Common myeloid progenitor, CD34-positive (primary cell): ENCODE data around the gene OR9Q2.
"Not testable (repeated sequence)": the region's sequence is repeated elsewhere in the genome, so short reads cannot be mapped to it uniquely, and the experiment has no call there.

ENCODE experiments used
- CTCF ChIA-PET: fragments of 350-600 bp; sonication (Branson Sonifier 250); formaldehyde crosslinking; loops from one replicate; lab custom pipeline; 2021; ENCODE audit warnings: antibody characterized with exemption; lab: Charles Lee
- POLR2A ChIA-PET: fragments of 350-600 bp; sonication (Branson Sonifier 250); formaldehyde crosslinking; loops from one replicate; lab custom pipeline; 2021; ENCODE audit warnings: antibody characterized with exemption; lab: Charles Lee
- DNase-seq, 3 donors: peaks; one replicate each; pipeline versions ENCODE4 v3.0.0 to v3.0.0-alpha.2; 2013
- H3K27ac ChIP-seq, 2 experiments: 1 replicate in 1 of 2; 2 replicates in 1 of 2; pipeline ENCODE4 v1.7.0; 2013; ENCODE audit warnings: inconsistent platforms in 2 of 2, low read length in 2 of 2, mild to moderate bottlenecking in 2 of 2, low read depth in 1 of 2, moderate library complexity in 1 of 2; ENCODE audit not compliant: severe bottlenecking in 2 of 2, insufficient read depth in 1 of 2, poor library complexity in 1 of 2
- H3K27me3 ChIP-seq, 5 experiments: replicated peaks in 2 of 5; 1 replicate in 3 of 5; 2 replicates in 2 of 5; pipeline versions ENCODE4 v1.6.1 to v1.7.0; 2013; ENCODE audit warnings: low read length in 4 of 5, mild to moderate bottlenecking in 2 of 5, moderate library complexity in 2 of 5, inconsistent platforms in 1 of 5; ENCODE audit not compliant: insufficient read depth in 5 of 5, control insufficient read depth in 4 of 5
- H3K36me3 ChIP-seq, 4 experiments: 1 replicate in 2 of 4; 2 replicates in 2 of 4; pipeline versions ENCODE4 v1.6.1 to v1.7.0; 2013; ENCODE audit warnings: low read length in 3 of 4, control low read depth in 1 of 4, mild to moderate bottlenecking in 1 of 4; ENCODE audit not compliant: control insufficient read depth in 4 of 4, insufficient read depth in 4 of 4
- H3K4me1 ChIP-seq, 4 experiments: 1 replicate in 3 of 4; 2 replicates in 1 of 4; pipeline versions ENCODE4 v1.6.1 to v1.7.1; 2013; ENCODE audit warnings: low read length in 3 of 4, mild to moderate bottlenecking in 3 of 4, control low read depth in 1 of 4, inconsistent platforms in 1 of 4, moderate library complexity in 1 of 4; ENCODE audit not compliant: control insufficient read depth in 4 of 4, insufficient read depth in 4 of 4; ENCODE audit errors: control extremely low read depth in 1 of 4
- H3K4me3 ChIP-seq, 7 experiments: 1 replicate in 4 of 7; 2 replicates in 3 of 7; pipeline versions ENCODE4 v1.5.1 to v1.7.0; 2013; ENCODE audit warnings: mild to moderate bottlenecking in 7 of 7, low read length in 6 of 7, moderate library complexity in 6 of 7, inconsistent platforms in 2 of 7, low read depth in 2 of 7, control low read depth in 1 of 7; ENCODE audit not compliant: insufficient read depth in 4 of 7, control insufficient read depth in 1 of 7; ENCODE audit errors: extremely low read depth in 1 of 7
- H3K9me3 ChIP-seq, 5 experiments: 1 replicate in 4 of 5; 2 replicates in 1 of 5; pipeline versions ENCODE4 v1.6.1 to v1.7.1; 2013; ENCODE audit warnings: low read length in 4 of 5, mild to moderate bottlenecking in 2 of 5, inconsistent platforms in 1 of 5, low read depth in 1 of 5, moderate library complexity in 1 of 5; ENCODE audit not compliant: control insufficient read depth in 4 of 5, insufficient read depth in 2 of 5; ENCODE audit errors: control extremely low read depth in 1 of 5
- WGBS: methylation state at CpG from one replicate; pipeline ENCODE4 v1.1.5; 2013; ENCODE audit not compliant: insufficient coverage; 5-methylcytosine and 5-hydroxymethylcytosine counted together

The OR9Q2 gene

GRCh38 chr11:58204042-58204441 lies 15.2 kb downstream of the OR9Q2 start, which contains the start of gene OR1S2:
TSS of gene OR1S2 (minus strand) at chr11:58204142. CDS start at chr11:58204142, 0 bp downstream.
- Histone ChIP-seq H3K4me1 (no peaks in the 10 kb centered on the region), H3K36me3 (no peaks in the 10 kb centered on the region), H3K27ac (no peak within 1 kb of the TSS), H3K27me3 (peaks cover 0 to 2% (median 0%) of the 10 kb centered on the region in 5 experiments), H3K4me3 (no peak within 1 kb of the TSS), H3K9me3 (peaks cover 0 to 2% (median 0%) of the 10 kb centered on the region in 5 experiments)
- DNase-seq: no peak
- POLR2A ChIA-PET: no interaction called here
- CTCF ChIA-PET: no interaction called here

DNA sequence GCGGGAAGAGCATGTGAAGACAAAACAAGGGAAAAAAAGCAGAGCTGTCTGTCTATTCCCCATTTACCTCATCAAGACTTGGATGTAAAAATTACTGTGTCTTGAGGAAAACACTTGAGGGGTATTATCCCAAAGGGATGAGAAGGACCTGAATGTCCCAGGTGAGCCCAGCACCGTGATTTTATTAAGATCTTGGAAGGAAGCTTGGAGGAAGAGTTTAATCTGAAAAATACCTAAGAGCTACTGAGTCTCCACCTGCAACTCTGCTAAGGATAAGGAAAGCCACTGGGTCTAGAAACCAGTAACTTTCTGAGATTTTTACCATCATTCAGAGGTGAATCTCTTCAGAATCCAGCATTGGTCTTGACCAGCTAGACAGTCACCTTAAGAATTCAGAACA lies 23.6 kb downstream of the OR9Q2 start, which contains the start of gene OR1S1:
OR1S1 (plus strand) TSS at position 301 of the 400 bp plus-strand sequence.
- POLR2A ChIA-PET, H3K9me3 ChIP-seq, H3K27ac ChIP-seq, H3K27me3 ChIP-seq, H3K4me1 ChIP-seq, DNase-seq, H3K4me3 ChIP-seq, CTCF ChIA-PET, H3K36me3 ChIP-seq: not testable (repeated sequence)
- WGBS: no CpG with 5 or more reads among the region's 2 CpGs

- no peak overlapping the region for H3K27ac ChIP-seq
- H3K4me3 ChIP-seq: no peak overlapping the region
- no peaks in the 10 kb centered on the region for H3K4me1 ChIP-seq
- no peaks in the 10 kb centered on the region for H3K9me3 ChIP-seq
- H3K27me3 ChIP-seq: no peaks in the 10 kb centered on the region
- POLR2A ChIA-PET: no interaction called here
- H3K36me3 ChIP-seq: no peaks in the 10 kb centered on the region
- no peak for DNase-seq
- CTCF ChIA-PET: no interaction called here
Observed at GRCh38 chr11:58216476-58216875, 27.6 kb downstream of the OR9Q2 start.

- Histone ChIP-seq H3K27me3 (no peaks in the 10 kb centered on the region), H3K36me3 (no peaks in the 10 kb centered on the region), H3K27ac (no peak overlapping the region), H3K9me3 (no peaks in the 10 kb centered on the region), H3K4me3 (no peak overlapping the region), H3K4me1 (no peaks in the 10 kb centered on the region)
- POLR2A ChIA-PET: no interaction called here
- DNase-seq: no peak
- CTCF ChIA-PET: no interaction called here
- WGBS: 82% methylated on average over 4 of the region's 7 CpGs
Observed at GRCh38 chr11:58222721-58223120, 33.9 kb downstream of the OR9Q2 start.

GRCh38 chr11:58227956-58228615 lies 39.2 kb downstream of the OR9Q2 start:
- WGBS: 96% methylated on average over 32 of the region's 32 CpGs
- POLR2A ChIA-PET: no interaction called here
- H3K36me3 ChIP-seq: no peaks in the 10 kb centered on the region
- no peaks in the 10 kb centered on the region for H3K9me3 ChIP-seq
- H3K27ac ChIP-seq: no peak overlapping the region
- CTCF ChIA-PET: interaction anchor here (1.0 kb wide), 1 partner anchor 10 kb away, joined by 3 read pairs; no protein-coding TSS in a partner anchor
- no peak for DNase-seq
- no peaks in the 10 kb centered on the region for H3K4me1 ChIP-seq
- no peaks in the 10 kb centered on the region for H3K27me3 ChIP-seq
- H3K4me3 ChIP-seq: no peak overlapping the region
